GM21367 (cell line): ENCODE results near the gene KCNK6.
"Not testable (repeated sequence)": the region's sequence is repeated elsewhere in the genome, so short reads cannot be mapped to it uniquely, and the experiment has no call there.

Experiments
- ATAC-seq: cut with Tn5 transposase; IDR thresholded peaks from one replicate; pipeline ENCODE4 v1.9.1; 2021; ENCODE audit not compliant: unreplicated experiment

The KCNK6 gene

GRCh38 chr19:38321646-38322196 is 2.1 kb downstream of the KCNK6 start:
- ATAC-seq: no peak

GRCh38 chr19:38323291-38323690 is 3.6 kb downstream of the KCNK6 start:
- no peak for ATAC-seq

- ATAC-seq: no peak
Observed at GRCh38 chr19:38324431-38324830, 4.8 kb downstream of the KCNK6 start.

- no peak for ATAC-seq
Observed at GRCh38 chr19:38326591-38326990, 6.9 kb downstream of the KCNK6 start.

GRCh38 chr19:38329651-38330050 is 10.0 kb downstream of the KCNK6 start:
- no peak for ATAC-seq

- no peak for ATAC-seq
Observed at GRCh38 chr19:38331728-38332127, 12.1 kb downstream of the KCNK6 start.

GRCh38 chr19:38333245-38333644 is 13.6 kb downstream of the KCNK6 start:
- ATAC-seq: no peak

- peak; percentile 52 for ATAC-seq
Observed at GRCh38 chr19:38335949-38336637, 16.4 kb downstream of the KCNK6 start.

- peak; percentile 32 for ATAC-seq
Observed at GRCh38 chr19:38336638-38337359, 17.2 kb downstream of the KCNK6 start.

DNA sequence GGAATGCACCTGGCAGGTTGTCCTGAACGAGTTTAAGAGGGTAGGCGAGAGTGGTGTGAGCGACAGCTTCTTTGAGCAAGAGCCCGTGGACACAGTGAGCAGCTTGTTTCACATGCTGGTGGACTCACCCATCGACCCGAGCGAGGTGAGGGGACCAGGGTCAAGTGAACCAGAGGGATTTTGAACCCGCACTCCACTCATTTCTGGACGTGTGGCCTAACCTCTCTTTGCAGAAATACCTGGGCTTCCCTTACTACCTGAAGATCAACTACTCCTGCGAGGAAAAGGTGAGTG is 17.7 kb downstream of the KCNK6 start:
- ATAC-seq: no peak

DNA sequence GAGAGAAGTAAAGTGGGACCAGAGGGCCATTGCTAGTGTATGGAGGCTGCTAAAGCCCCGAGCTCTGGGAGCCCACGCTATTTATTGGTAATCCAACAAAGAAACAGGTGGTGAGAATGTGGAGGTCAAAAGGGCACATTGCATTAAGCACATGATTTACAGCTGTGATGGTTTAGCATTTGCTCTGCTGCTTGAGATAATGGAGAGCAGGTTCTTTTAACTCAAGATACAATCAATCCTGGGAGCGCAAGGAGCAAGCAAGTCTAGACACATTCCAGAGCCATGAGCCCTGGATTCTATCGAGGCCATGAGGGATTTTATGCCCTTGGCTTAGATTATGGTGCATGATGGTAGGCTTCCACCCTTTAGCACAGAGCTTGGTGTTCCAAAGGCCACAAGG is 19.4 kb downstream of the KCNK6 start:
- not testable (repeated sequence) for ATAC-seq

DNA sequence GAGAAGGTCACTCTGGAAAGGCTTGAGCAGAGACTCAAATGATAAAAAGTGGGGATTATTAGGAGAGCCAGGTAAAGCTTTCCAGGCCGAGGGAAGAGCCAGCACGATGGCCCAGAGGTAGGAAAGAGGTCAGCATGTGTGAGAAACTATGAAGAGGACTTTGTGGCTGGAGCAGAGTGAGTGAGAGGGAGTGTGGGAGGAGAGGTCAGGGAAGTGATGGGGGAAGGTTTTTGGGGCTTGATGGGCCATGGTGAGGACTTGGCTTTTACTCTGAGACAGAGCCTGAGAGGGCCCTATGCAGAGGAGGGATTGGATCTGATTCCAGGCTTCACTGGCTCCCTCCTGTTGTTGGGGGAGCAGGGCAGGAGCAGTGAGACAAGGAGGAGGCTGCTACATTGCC is 21.3 kb downstream of the KCNK6 start:
- ATAC-seq: no peak

GRCh38 chr19:38346837-38347236 is 27.2 kb downstream of the KCNK6 start:
- no peak for ATAC-seq

DNA sequence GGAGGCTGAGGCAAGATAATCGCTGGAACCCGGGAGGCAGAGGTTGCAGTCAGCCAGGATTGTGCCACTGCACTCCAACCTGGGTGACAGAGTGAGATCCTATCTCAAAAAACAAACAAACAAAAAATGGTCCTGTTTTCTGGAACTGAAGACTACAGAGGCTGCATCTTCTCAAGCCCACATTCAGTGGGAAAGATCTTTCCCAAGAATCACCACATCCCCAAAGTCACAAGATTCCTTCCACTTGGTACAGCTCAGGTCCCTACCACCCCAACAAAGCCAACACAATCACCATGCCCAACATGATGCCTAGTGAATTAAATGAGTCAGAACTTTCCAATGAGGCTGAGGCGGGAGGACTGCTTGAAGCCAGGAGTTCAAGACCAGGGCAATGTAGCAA is 31.2 kb downstream of the KCNK6 start:
- ATAC-seq: no peak

DNA sequence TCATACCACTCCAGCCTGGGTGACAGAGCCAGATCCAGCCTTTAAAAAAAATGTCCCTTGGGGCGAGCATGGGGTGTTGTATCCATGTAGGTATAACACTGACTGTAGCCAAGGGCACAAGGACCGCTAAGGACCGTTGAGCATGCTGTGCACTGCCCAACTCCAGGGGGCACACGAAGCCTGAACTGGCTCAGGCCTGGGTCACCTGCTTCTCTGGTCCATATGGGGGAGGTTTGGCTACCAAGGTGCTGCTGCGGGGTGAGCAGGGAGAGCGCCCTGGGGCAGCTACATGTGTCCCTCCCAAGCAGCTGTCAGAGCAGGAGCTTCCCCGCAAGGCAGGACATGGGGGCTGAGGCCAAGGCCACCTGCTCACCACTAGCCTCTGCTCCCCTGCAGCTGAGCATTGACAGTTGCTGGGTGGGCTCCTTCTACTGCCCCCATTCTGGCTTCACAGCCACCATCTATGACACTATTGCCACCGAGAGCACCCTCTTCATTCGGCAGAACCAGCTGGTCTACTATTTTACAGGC is 32.3 kb downstream of the KCNK6 start:
- no peak for ATAC-seq

DNA sequence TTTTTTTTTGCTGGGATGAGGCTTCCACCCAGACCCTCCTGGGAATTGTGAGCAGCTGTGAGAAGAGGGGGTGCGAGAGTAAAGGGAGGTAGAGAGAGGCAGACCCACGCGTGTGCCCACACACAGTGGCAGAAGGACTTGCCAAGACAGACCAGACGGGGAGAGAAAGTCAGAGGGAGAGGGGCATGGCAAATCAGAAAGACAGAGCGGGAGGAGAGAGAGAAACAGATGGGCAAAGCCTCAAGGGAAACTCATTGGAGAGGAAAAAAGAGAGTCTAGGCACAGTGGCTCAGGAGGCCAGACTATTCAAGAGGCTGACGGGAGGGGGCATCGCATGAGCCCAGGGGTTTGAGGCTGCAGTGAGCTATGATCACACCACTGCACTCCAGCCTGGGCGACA is 33.0 kb downstream of the KCNK6 start:
- ATAC-seq: no peak

DNA sequence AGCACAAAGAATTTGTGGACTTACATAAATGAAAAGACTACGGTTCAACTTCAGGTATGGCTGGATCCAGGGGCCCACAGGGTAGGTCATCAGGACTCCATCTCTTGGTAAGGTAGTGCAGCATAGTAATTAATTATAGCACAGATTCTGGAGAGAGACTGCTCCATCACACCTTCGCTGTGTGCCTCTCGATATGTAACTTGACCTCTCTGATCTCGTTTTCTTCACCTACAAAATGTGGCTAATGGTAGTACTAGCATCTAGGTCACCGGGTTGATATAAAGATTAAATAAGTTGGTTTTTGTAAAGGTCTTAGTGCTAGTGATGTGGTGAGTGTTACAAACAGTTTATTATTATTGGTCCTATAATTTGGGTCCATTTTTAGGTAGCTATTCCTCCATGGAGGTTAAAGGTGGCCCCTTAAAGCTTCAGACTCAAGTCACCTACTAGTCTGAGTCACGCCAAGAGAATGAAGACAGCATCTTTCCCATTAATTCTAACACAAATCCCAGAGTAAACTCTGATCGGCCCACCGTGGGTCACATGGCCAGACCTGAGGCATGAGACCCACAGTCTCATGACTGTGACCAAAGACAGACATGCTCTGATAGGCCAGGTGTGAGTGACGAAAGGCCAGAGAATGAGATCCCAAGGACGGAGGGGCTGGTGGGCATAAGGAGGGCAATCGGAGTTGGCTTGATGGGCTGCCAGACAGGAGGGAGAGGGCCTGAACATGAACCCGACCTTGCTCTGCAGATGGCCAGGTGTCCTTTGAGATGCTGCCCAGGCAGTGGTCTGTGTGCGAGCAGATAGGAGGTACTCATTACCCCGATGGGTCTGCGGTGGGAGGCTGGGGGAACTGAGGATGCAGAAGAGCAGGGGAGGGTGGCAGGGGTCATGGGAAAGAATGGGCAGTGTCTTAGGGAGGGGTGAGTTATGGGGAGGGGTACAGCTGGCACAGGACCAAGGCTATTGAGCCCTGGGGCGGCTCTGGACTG is 36.4 kb downstream of the KCNK6 start:
- ATAC-seq: no peak

DNA sequence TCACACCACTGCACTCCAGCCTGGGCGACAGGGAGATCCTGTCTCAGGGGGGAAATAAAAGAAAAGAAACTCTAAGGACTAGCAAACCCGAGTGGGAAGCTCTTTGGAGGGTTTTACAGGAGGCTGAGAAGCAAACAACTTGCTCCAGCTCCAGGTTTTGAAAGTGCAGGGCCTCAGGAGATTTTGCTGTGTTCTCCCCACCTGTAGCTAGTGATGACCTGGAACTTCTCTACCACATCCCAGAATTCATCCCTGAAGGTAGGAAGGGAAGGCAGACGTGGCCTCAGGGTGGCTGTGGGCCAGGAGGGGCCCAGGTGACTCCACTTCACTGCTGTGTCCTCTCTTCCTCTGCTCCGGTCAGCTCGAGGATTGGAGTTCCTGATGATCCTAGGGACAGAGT is 38.4 kb downstream of the KCNK6 start:
- no peak for ATAC-seq

DNA sequence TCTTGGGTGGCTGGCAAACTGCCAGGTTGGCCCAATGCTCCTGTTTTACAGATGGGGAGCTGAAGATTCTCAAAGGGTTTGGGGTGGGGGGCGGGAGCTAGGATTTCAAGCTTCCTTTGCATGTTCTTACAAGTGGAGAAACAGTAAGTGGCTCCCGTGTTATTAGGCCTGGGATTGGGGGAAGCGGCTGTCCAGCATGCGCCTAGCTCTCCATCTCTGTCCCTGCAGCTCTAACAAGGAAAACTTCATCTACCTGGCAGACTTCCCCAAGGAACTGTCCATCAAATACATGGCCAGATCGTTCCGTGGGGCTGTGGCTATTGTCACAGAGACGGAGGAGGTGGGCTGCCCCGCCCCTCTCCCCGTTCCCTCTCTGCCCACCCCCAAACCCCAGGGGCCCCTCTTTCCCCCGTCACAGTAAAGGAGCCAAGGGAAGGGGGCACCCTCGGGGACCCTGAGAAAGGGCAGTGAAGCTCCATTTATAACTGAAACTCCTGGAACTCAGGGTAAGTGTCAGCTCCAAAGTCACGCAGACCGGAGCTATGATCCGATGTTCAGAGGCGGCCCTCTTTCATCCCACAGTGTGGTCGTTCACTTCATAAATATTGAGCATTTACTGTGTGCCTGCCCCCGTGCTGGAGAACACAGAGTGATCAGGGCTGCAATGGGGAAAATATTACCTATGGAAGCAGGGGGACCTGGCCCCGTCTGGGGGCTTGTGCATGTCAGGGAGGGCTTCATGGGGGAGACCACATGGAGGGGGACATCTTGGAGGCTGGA is 39.8 kb downstream of the KCNK6 start:
- ATAC-seq: no peak

DNA sequence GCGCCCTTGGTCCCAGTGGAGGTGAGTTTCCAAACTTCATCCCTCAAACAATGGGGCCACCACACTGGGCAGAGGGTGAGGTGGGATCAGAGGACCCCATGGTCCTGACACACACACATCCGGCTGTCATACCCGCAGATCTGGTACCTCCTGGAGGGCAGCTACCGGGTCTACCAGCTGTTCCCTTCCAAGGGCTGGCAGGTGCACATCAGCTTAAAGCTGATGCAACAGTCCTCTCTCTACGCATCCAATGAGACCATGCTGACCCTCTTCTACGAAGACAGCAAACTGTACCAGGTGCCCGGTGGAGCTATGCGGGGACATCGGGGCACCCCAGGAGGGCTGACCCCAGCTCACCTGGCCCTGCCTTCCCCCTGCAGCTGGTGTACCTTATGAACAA is 40.7 kb downstream of the KCNK6 start:
- ATAC-seq: no peak
